Measurements from ENCODE around the gene RIMBP2.

RIMBP2 gene

GRCh38 chr12:130484221-130484620 is 231.9 kb downstream of the RIMBP2 start:
- Histone ChIP-seq H3K4me3 (ENCODE audit: insufficient read depth, low read depth, low read length) (no peak overlapping the region), H3K4me1 (ENCODE audit: control insufficient read depth, insufficient read depth, low read length) (peaks cover 22% of the 10 kb centered on the region), H3K27me3 (ENCODE audit: control insufficient read depth, insufficient read depth, low read length, poor library complexity, severe bottlenecking) (no peaks in the 10 kb centered on the region), H3K9me3 (ENCODE audit: control insufficient read depth, low read length) (no peaks in the 10 kb centered on the region), H3K36me3 (ENCODE audit: control insufficient read depth, insufficient read depth, low read length) (no peaks in the 10 kb centered on the region), H3K27ac (ENCODE audit: insufficient read depth, low read depth, low read length, poor library complexity, severe bottlenecking) (no peak overlapping the region)
- 88 to 90% methylated on average over 11 of the region's 11 CpGs for WGBS, 2 experiments

GRCh38 chr12:130483616-130484180 is 232.4 kb downstream of the RIMBP2 start:
- Histone ChIP-seq H3K9me3 (ENCODE audit: control insufficient read depth, low read length) (no peaks in the 10 kb centered on the region), H3K27ac (ENCODE audit: insufficient read depth, low read depth, low read length, poor library complexity, severe bottlenecking) (no peak overlapping the region), H3K4me3 (ENCODE audit: insufficient read depth, low read depth, low read length) (no peak overlapping the region), H3K27me3 (ENCODE audit: control insufficient read depth, insufficient read depth, low read length, poor library complexity, severe bottlenecking) (no peaks in the 10 kb centered on the region), H3K4me1 (ENCODE audit: control insufficient read depth, insufficient read depth, low read length) (peaks cover 23% of the 10 kb centered on the region), H3K36me3 (ENCODE audit: control insufficient read depth, insufficient read depth, low read length) (no peaks in the 10 kb centered on the region)
- WGBS, 2 experiments: 93 to 95% methylated on average over 26 of the region's 26 CpGs

GRCh38 chr12:130482448-130482847 is 233.7 kb downstream of the RIMBP2 start:
- Histone ChIP-seq H3K9me3 (ENCODE audit: control insufficient read depth, low read length) (no peaks in the 10 kb centered on the region), H3K36me3 (ENCODE audit: control insufficient read depth, insufficient read depth, low read length) (no peaks in the 10 kb centered on the region), H3K27me3 (ENCODE audit: control insufficient read depth, insufficient read depth, low read length, poor library complexity, severe bottlenecking) (no peaks in the 10 kb centered on the region), H3K4me3 (ENCODE audit: insufficient read depth, low read depth, low read length) (no peak overlapping the region), H3K4me1 (ENCODE audit: control insufficient read depth, insufficient read depth, low read length) (peaks cover 23% of the 10 kb centered on the region), H3K27ac (ENCODE audit: insufficient read depth, low read depth, low read length, poor library complexity, severe bottlenecking) (no peak overlapping the region)
- 21 to 32% methylated on average over 3 of the region's 3 CpGs for WGBS, 2 experiments

GRCh38 chr12:130481392-130481879 is 234.7 kb downstream of the RIMBP2 start:
- no peak overlapping the region for H3K4me3 ChIP-seq (ENCODE audit: insufficient read depth, low read depth, low read length)
- no peaks in the 10 kb centered on the region for H3K36me3 ChIP-seq (ENCODE audit: control insufficient read depth, insufficient read depth, low read length)
- no peaks in the 10 kb centered on the region for H3K9me3 ChIP-seq (ENCODE audit: control insufficient read depth, low read length)
- H3K27me3 ChIP-seq (ENCODE audit: control insufficient read depth, insufficient read depth, low read length, poor library complexity, severe bottlenecking): no peaks in the 10 kb centered on the region
- peaks cover 23% of the 10 kb centered on the region for H3K4me1 ChIP-seq (ENCODE audit: control insufficient read depth, insufficient read depth, low read length)
- 79 to 82% methylated on average over 17 of the region's 17 CpGs for WGBS, 2 experiments
- no peak overlapping the region for H3K27ac ChIP-seq (ENCODE audit: insufficient read depth, low read depth, low read length, poor library complexity, severe bottlenecking)

GRCh38 chr12:130480887-130481286 is 235.2 kb downstream of the RIMBP2 start:
- H3K4me1 ChIP-seq (ENCODE audit: control insufficient read depth, insufficient read depth, low read length): peaks cover 23% of the 10 kb centered on the region
- no peak overlapping the region for H3K27ac ChIP-seq (ENCODE audit: insufficient read depth, low read depth, low read length, poor library complexity, severe bottlenecking)
- H3K27me3 ChIP-seq (ENCODE audit: control insufficient read depth, insufficient read depth, low read length, poor library complexity, severe bottlenecking): no peaks in the 10 kb centered on the region
- WGBS, 2 experiments: 79 to 84% methylated on average over 14 of the region's 14 CpGs
- no peaks in the 10 kb centered on the region for H3K9me3 ChIP-seq (ENCODE audit: control insufficient read depth, low read length)
- no peaks in the 10 kb centered on the region for H3K36me3 ChIP-seq (ENCODE audit: control insufficient read depth, insufficient read depth, low read length)
- no peak overlapping the region for H3K4me3 ChIP-seq (ENCODE audit: insufficient read depth, low read depth, low read length)

- 96 to 97% methylated on average over 9 of the region's 9 CpGs for WGBS, 2 experiments
- Histone ChIP-seq H3K36me3 (ENCODE audit: control insufficient read depth, insufficient read depth, low read length) (no peaks in the 10 kb centered on the region), H3K27me3 (ENCODE audit: control insufficient read depth, insufficient read depth, low read length, poor library complexity, severe bottlenecking) (no peaks in the 10 kb centered on the region), H3K4me3 (ENCODE audit: insufficient read depth, low read depth, low read length) (no peak overlapping the region), H3K9me3 (ENCODE audit: control insufficient read depth, low read length) (no peaks in the 10 kb centered on the region), H3K27ac (ENCODE audit: insufficient read depth, low read depth, low read length, poor library complexity, severe bottlenecking) (no peak overlapping the region), H3K4me1 (ENCODE audit: control insufficient read depth, insufficient read depth, low read length) (peaks cover 24% of the 10 kb centered on the region)
Measured at GRCh38 chr12:130480231-130480630, 235.9 kb downstream of the RIMBP2 start.

- no peaks in the 10 kb centered on the region for H3K36me3 ChIP-seq (ENCODE audit: control insufficient read depth, insufficient read depth, low read length)
- H3K4me1 ChIP-seq (ENCODE audit: control insufficient read depth, insufficient read depth, low read length): peaks cover 29% of the 10 kb centered on the region
- H3K27ac ChIP-seq (ENCODE audit: insufficient read depth, low read depth, low read length, poor library complexity, severe bottlenecking): no peak overlapping the region
- 77 to 78% methylated on average over 23 of the region's 23 CpGs for WGBS, 2 experiments
- H3K4me3 ChIP-seq (ENCODE audit: insufficient read depth, low read depth, low read length): no peak overlapping the region
- H3K9me3 ChIP-seq (ENCODE audit: control insufficient read depth, low read length): no peaks in the 10 kb centered on the region
- no peaks in the 10 kb centered on the region for H3K27me3 ChIP-seq (ENCODE audit: control insufficient read depth, insufficient read depth, low read length, poor library complexity, severe bottlenecking)
Measured at GRCh38 chr12:130479401-130480125, 236.5 kb downstream of the RIMBP2 start.

- no peak overlapping the region for H3K27ac ChIP-seq (ENCODE audit: insufficient read depth, low read depth, low read length, poor library complexity, severe bottlenecking)
- WGBS, 2 experiments: 91 to 96% methylated on average over 21 of the region's 21 CpGs
- no peaks in the 10 kb centered on the region for H3K36me3 ChIP-seq (ENCODE audit: control insufficient read depth, insufficient read depth, low read length)
- H3K9me3 ChIP-seq (ENCODE audit: control insufficient read depth, low read length): no peaks in the 10 kb centered on the region
- H3K27me3 ChIP-seq (ENCODE audit: control insufficient read depth, insufficient read depth, low read length, poor library complexity, severe bottlenecking): no peaks in the 10 kb centered on the region
- peaks cover 29% of the 10 kb centered on the region for H3K4me1 ChIP-seq (ENCODE audit: control insufficient read depth, insufficient read depth, low read length)
- no peak overlapping the region for H3K4me3 ChIP-seq (ENCODE audit: insufficient read depth, low read depth, low read length)
Measured at GRCh38 chr12:130478786-130479185, 237.3 kb downstream of the RIMBP2 start.

- Histone ChIP-seq H3K9me3 (ENCODE audit: control insufficient read depth, low read length) (no peaks in the 10 kb centered on the region), H3K36me3 (ENCODE audit: control insufficient read depth, insufficient read depth, low read length) (no peaks in the 10 kb centered on the region), H3K4me3 (ENCODE audit: insufficient read depth, low read depth, low read length) (no peak overlapping the region), H3K27me3 (ENCODE audit: control insufficient read depth, insufficient read depth, low read length, poor library complexity, severe bottlenecking) (no peaks in the 10 kb centered on the region), H3K4me1 (ENCODE audit: control insufficient read depth, insufficient read depth, low read length) (peaks cover 34% of the 10 kb centered on the region), H3K27ac (ENCODE audit: insufficient read depth, low read depth, low read length, poor library complexity, severe bottlenecking) (no peak overlapping the region)
- WGBS, 2 experiments: 82 to 84% methylated on average over 9 of the region's 9 CpGs
Measured at GRCh38 chr12:130477701-130478100, 238.4 kb downstream of the RIMBP2 start.

GRCh38 chr12:130477266-130477665 is 238.8 kb downstream of the RIMBP2 start:
- Histone ChIP-seq H3K4me3 (ENCODE audit: insufficient read depth, low read depth, low read length) (no peak overlapping the region), H3K4me1 (ENCODE audit: control insufficient read depth, insufficient read depth, low read length) (peaks cover 29% of the 10 kb centered on the region)
- 92 to 96% methylated on average over 12 of the region's 12 CpGs for WGBS, 2 experiments

More at GRCh38 chr12:130477266-130477665, 238.8 kb downstream of the RIMBP2 start:
- no peaks in the 10 kb centered on the region for H3K9me3 ChIP-seq (ENCODE audit: control insufficient read depth, low read length)
- no peaks in the 10 kb centered on the region for H3K27me3 ChIP-seq (ENCODE audit: control insufficient read depth, insufficient read depth, low read length, poor library complexity, severe bottlenecking)
- H3K36me3 ChIP-seq (ENCODE audit: control insufficient read depth, insufficient read depth, low read length): no peaks in the 10 kb centered on the region
- no peak overlapping the region for H3K27ac ChIP-seq (ENCODE audit: insufficient read depth, low read depth, low read length, poor library complexity, severe bottlenecking)

All from ectodermal cell (in vitro differentiated cells).